ENCODE results near the gene DIAPH2. TPM values are rescaled to one million over a fixed set of nuclear protein-coding genes. Genes with fewer than 3 reads are reported as not detected.

The DIAPH2 gene
- total RNA-seq, 1 experiment from 2014 or later: 15.9 TPM

DNA sequence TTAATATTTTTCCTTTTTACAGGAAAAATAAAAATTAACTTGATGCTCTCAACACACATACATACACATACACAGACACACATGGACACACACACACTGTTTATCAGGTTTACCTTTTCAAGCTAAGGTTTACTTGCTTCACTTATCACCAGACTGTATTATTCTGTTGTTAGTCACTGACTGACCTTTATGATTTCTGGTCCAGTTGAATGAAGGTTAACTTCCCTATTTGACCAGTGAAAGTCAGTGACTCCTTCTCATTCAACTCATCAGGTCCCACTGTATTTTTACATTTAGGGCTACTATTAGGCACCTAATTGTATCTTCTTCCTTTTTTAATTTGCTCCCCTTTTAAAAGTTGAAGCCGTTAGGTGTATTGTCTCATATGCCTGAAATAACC, 16.0 kb downstream of the DIAPH2 start (continued):
- TF ChIP-seq, protein P1, sequence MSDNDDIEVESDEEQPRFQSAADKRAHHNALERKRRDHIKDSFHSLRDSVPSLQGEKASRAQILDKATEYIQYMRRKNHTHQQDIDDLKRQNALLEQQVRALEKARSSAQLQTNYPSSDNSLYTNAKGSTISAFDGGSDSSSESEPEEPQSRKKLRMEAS (CRISPR knock-in tag; IDR thresholded peaks at IDR 0.05): no peak
- TF ChIP-seq ZNF138 (CRISPR knock-in tag; conservative IDR thresholded peaks at IDR 0.05): no peak

- ChIA-PET CTCF (no interaction called here), POLR2A (no interaction called here)
- DNase-seq (ENCODE audit: low spot score): no peak
- Mint-ChIP-seq H3K4me1 (peaks cover 32% of the 10 kb centered on the region), H3K36me3 (no peaks in the 10 kb centered on the region), H3K4me3 (no peak overlapping the region), H3K27me3 (ENCODE audit: low read depth) (no peaks in the 10 kb centered on the region), H3K27ac (no peak overlapping the region), H3K9me3 (no peaks in the 10 kb centered on the region)
- ATAC-seq: no peak
- TF ChIP-seq ZNF121 (CRISPR knock-in tag; IDR thresholded peaks at IDR 0.05): no peak
- TF ChIP-seq, protein P2, sequence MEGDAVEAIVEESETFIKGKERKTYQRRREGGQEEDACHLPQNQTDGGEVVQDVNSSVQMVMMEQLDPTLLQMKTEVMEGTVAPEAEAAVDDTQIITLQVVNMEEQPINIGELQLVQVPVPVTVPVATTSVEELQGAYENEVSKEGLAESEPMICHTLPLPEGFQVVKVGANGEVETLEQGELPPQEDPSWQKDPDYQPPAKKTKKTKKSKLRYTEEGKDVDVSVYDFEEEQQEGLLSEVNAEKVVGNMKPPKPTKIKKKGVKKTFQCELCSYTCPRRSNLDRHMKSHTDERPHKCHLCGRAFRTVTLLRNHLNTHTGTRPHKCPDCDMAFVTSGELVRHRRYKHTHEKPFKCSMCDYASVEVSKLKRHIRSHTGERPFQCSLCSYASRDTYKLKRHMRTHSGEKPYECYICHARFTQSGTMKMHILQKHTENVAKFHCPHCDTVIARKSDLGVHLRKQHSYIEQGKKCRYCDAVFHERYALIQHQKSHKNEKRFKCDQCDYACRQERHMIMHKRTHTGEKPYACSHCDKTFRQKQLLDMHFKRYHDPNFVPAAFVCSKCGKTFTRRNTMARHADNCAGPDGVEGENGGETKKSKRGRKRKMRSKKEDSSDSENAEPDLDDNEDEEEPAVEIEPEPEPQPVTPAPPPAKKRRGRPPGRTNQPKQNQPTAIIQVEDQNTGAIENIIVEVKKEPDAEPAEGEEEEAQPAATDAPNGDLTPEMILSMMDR (IDR thresholded peaks at IDR 0.05): no peak
- TF ChIP-seq RORB (CRISPR knock-in tag; IDR thresholded peaks at IDR 0.05): no peak
- TF ChIP-seq, protein P3, sequence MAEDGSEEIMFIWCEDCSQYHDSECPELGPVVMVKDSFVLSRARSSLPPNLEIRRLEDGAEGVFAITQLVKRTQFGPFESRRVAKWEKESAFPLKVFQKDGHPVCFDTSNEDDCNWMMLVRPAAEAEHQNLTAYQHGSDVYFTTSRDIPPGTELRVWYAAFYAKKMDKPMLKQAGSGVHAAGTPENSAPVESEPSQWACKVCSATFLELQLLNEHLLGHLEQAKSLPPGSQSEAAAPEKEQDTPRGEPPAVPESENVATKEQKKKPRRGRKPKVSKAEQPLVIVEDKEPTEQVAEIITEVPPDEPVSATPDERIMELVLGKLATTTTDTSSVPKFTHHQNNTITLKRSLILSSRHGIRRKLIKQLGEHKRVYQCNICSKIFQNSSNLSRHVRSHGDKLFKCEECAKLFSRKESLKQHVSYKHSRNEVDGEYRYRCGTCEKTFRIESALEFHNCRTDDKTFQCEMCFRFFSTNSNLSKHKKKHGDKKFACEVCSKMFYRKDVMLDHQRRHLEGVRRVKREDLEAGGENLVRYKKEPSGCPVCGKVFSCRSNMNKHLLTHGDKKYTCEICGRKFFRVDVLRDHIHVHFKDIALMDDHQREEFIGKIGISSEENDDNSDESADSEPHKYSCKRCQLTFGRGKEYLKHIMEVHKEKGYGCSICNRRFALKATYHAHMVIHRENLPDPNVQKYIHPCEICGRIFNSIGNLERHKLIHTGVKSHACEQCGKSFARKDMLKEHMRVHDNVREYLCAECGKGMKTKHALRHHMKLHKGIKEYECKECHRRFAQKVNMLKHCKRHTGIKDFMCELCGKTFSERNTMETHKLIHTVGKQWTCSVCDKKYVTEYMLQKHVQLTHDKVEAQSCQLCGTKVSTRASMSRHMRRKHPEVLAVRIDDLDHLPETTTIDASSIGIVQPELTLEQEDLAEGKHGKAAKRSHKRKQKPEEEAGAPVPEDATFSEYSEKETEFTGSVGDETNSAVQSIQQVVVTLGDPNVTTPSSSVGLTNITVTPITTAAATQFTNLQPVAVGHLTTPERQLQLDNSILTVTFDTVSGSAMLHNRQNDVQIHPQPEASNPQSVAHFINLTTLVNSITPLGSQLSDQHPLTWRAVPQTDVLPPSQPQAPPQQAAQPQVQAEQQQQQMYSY (CRISPR knock-in tag; IDR thresholded peaks at IDR 0.05): no peak
- TF ChIP-seq NFE2L1 (CRISPR knock-in tag; IDR thresholded peaks at IDR 0.05): no peak
- no peak for TF ChIP-seq CREB1 (CRISPR knock-in tag; IDR thresholded peaks at IDR 0.05)
- no peak for TF ChIP-seq TP53 (CRISPR knock-in tag; IDR thresholded peaks at IDR 0.05)
- no peak for TF ChIP-seq ATF3 (CRISPR knock-in tag; conservative IDR thresholded peaks at IDR 0.05)
- no peak for TF ChIP-seq OVOL2 (CRISPR knock-in tag; IDR thresholded peaks at IDR 0.05; ENCODE audit: borderline replicate concordance)
- no peak for TF ChIP-seq FOXK1 (CRISPR knock-in tag; IDR thresholded peaks at IDR 0.05)
- TF ChIP-seq, protein P4, sequence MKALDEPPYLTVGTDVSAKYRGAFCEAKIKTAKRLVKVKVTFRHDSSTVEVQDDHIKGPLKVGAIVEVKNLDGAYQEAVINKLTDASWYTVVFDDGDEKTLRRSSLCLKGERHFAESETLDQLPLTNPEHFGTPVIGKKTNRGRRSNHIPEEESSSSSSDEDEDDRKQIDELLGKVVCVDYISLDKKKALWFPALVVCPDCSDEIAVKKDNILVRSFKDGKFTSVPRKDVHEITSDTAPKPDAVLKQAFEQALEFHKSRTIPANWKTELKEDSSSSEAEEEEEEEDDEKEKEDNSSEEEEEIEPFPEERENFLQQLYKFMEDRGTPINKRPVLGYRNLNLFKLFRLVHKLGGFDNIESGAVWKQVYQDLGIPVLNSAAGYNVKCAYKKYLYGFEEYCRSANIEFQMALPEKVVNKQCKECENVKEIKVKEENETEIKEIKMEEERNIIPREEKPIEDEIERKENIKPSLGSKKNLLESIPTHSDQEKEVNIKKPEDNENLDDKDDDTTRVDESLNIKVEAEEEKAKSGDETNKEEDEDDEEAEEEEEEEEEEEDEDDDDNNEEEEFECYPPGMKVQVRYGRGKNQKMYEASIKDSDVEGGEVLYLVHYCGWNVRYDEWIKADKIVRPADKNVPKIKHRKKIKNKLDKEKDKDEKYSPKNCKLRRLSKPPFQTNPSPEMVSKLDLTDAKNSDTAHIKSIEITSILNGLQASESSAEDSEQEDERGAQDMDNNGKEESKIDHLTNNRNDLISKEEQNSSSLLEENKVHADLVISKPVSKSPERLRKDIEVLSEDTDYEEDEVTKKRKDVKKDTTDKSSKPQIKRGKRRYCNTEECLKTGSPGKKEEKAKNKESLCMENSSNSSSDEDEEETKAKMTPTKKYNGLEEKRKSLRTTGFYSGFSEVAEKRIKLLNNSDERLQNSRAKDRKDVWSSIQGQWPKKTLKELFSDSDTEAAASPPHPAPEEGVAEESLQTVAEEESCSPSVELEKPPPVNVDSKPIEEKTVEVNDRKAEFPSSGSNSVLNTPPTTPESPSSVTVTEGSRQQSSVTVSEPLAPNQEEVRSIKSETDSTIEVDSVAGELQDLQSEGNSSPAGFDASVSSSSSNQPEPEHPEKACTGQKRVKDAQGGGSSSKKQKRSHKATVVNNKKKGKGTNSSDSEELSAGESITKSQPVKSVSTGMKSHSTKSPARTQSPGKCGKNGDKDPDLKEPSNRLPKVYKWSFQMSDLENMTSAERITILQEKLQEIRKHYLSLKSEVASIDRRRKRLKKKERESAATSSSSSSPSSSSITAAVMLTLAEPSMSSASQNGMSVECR (CRISPR knock-in tag; IDR thresholded peaks at IDR 0.05; ENCODE audit: borderline replicate concordance): no peak
- no peak for TF ChIP-seq ATF6 (CRISPR knock-in tag; IDR thresholded peaks at IDR 0.05)
- TF ChIP-seq, protein P5, sequence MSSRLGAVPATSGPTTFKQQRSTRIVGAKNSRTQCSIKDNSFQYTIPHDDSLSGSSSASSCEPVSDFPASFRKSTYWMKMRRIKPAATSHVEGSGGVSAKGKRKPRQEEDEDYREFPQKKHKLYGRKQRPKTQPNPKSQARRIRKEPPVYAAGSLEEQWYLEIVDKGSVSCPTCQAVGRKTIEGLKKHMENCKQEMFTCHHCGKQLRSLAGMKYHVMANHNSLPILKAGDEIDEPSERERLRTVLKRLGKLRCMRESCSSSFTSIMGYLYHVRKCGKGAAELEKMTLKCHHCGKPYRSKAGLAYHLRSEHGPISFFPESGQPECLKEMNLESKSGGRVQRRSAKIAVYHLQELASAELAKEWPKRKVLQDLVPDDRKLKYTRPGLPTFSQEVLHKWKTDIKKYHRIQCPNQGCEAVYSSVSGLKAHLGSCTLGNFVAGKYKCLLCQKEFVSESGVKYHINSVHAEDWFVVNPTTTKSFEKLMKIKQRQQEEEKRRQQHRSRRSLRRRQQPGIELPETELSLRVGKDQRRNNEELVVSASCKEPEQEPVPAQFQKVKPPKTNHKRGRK (CRISPR knock-in tag; IDR thresholded peaks at IDR 0.05; ENCODE audit: borderline replicate concordance): no peak
These were observed 18.7 kb downstream of the DIAPH2 start for GRCh38 chrX:96703379-96703778.
